NCI-H2171 (cell line): ENCODE data around the gene URAD.

Experiments used
- DNase-seq: peaks from one replicate; lab custom pipeline; 2025; lab: John Stamatoyannopoulos, UW

URAD gene

DNA sequence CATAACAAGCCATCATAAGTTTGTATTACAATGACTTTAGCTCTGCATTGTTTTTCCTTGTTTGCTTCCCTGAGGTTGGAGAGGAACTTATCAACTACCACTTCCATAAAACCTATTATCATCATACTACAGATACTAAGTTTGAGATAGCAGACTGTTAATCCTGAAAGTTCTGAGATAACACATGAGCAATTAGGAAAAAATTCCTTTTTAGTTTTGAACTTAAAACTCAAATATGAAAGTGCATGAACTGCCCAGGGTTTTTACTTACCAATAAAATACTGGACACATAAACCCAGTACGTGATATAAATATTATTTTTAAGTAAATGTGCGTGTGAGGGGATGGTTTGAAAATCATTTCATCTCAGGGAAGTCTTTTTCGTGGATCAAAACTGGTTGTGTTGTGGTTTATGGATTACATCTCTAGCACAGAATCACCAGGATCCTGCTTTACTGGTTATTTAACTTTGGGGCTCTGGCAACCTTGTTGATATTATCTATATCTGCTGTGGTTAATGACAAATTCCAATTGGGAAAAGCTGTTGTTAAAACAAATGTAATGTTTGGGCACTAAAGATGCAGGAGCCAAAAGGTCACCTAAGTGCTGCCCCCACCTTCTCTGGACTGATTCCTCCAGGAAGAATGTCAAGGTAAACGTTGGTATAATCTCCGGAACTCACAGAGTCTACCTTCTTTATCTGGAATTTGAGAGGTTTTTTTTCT lies 31.8 kb downstream of the URAD start:
- no peak for DNase-seq

- no peak for DNase-seq
Measured at GRCh38 chr13:27955014-27955591, 33.4 kb downstream of the URAD start.

GRCh38 chr13:27954406-27954851 lies 34.1 kb downstream of the URAD start:
- DNase-seq = no peak

GRCh38 chr13:27953676-27954405 lies 34.7 kb downstream of the URAD start:
- peak; percentile 4 for DNase-seq

GRCh38 chr13:27952876-27953675 lies 35.4 kb downstream of the URAD start:
- no peak for DNase-seq

- no peak for DNase-seq
Measured at GRCh38 chr13:27942972-27943371, 45.5 kb downstream of the URAD start.

GRCh38 chr13:27933580-27934328 lies 54.7 kb downstream of the URAD start:
- no peak for DNase-seq

DNA sequence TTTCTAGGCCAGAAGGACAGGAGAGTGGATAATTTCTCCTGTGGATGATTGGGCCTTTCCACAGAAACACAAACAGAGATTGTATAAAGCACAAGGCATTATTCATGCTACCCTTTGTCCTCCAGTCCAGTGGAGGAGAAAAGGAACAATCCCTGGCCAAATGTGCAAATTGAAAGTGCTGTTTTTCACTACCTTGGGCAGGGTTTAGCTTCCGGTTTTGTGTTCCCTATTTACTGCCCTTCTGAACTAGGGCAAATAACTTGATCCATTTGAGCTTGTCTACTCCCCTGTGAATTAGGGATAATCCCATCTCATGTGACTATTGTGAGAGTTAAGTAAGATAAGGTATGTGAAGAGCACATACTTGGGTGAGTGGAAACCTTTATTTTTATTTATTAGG lies 55.4 kb downstream of the URAD start:
- no peak for DNase-seq

DNA sequence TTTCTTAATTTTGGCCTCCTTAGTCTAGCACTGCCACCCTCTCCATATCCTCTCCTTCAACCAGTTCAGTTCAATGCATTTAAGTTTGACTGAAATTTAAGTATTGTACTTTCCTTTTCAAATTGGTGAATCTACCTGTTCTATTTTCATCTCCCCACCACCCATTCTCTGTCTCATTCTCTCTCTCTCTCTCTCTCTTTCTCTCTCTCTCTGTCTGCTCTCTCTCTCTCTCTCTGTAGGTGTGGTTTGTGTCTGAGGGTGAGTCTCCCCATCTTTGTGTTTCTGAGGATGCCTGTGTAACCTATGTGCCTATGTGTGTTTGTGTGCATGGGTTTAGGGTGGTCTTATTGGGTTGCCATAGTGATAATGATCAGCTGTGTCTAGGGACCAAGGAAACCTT lies 58.6 kb downstream of the URAD start:
- DNase-seq = no peak

DNA sequence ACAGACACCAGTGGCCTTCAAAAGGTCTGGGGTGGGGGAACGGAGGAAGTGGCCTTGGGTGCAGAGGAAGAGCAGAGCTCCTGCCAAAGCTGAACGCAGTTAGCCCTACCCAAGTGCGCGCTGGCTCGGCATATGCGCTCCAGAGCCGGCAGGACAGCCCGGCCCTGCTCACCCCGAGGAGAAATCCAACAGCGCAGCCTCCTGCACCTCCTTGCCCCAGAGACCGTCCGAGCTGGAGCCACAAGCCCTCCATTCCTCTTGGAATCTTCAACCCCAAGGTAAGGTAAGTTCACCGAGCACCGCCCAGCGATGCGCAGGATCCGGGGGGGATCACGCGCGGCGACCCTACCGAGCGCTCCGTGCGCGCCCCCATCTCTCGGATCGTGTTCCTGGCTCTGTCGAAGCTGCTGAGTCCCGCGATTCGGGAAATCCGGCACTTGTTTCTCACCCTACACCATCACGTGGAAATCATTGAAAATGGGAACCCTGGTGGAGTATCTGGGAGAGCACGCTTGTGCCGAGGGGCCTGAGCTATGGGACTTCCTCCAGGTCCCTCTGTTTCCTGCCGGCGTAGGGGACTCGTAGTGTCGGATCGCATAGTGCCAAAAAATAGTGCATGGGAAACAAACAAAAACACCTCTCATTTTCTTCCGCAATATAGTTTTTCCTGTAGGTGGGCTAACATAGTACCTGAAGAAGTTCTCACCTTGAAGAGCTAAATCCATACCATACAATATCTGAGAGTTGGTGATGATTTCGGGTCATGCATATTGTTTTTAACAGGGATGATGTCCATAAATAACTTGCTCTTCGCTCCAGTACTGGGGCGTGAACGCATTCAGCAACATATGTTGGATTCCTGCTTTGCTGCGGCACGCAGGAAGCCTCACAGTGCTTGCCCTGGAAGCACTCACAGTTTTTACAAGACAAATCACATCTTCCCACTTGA lies 59.4 kb downstream of the URAD start:
- DNase-seq = no peak

GRCh38 chr13:27928353-27928804 lies 60.1 kb downstream of the URAD start:
- DNase-seq = no peak
